CD4-positive, CD25-positive, alpha-beta regulatory T cell (primary cell): Measurements from ENCODE around the gene RBMX. TPM values are rescaled to one million over a fixed set of nuclear protein-coding genes. Genes with fewer than 3 reads are reported as not detected.
"Not testable (repeated sequence)": the region's sequence is repeated elsewhere in the genome, so short reads cannot be mapped to it uniquely, and the experiment has no call there.

Source experiments
- ATAC-seq, 2 donors: fragments of 150-1000 bp; cut with Tn5 transposase; one replicate each; pipeline ENCODE4 v1.10.0; 2021; ENCODE audit warnings: low read depth in 2 of 2, moderate number of reproducible peaks in 2 of 2, moderate library complexity in 1 of 2
- DNase-seq, 3 donors: peaks; one replicate each; pipeline versions ENCODE4 v3.0.0 to v3.0.0-alpha.2; 2012 to 2022; ENCODE audit warnings: mixed read lengths in 1 of 3
- H3K27ac ChIP-seq: one replicate; pipeline ENCODE4 v1.7.0; 2013; ENCODE audit warnings: mild to moderate bottlenecking, low read length; ENCODE audit not compliant: insufficient read depth, poor library complexity, severe bottlenecking
- H3K27me3 ChIP-seq: one replicate; pipeline ENCODE4 v1.7.0; 2013; ENCODE audit warnings: low read length; ENCODE audit not compliant: control insufficient read depth, insufficient read depth
- H3K36me3 ChIP-seq: one replicate; pipeline ENCODE4 v1.7.0; 2013; ENCODE audit warnings: mild to moderate bottlenecking, low read length, moderate library complexity; ENCODE audit not compliant: control insufficient read depth, insufficient read depth
- H3K4me1 ChIP-seq: 2 replicates; pipeline ENCODE4 v1.7.0; 2013; ENCODE audit warnings: mild to moderate bottlenecking, low read length; ENCODE audit not compliant: insufficient read depth, control insufficient read depth, poor library complexity, severe bottlenecking
- H3K4me3 ChIP-seq: one replicate; pipeline ENCODE4 v1.7.0; 2013; ENCODE audit warnings: low read depth, mild to moderate bottlenecking, low read length, moderate library complexity
- H3K9me3 ChIP-seq, 2 experiments: 1 replicate in 1 of 2; 2 replicates in 1 of 2; pipeline ENCODE4 v1.7.0; 2013; ENCODE audit warnings: low read length in 2 of 2, mild to moderate bottlenecking in 1 of 2, moderate library complexity in 1 of 2; ENCODE audit not compliant: control insufficient read depth in 2 of 2
- H3K27ac Mint-ChIP-seq, 3 donors: one replicate each; pipeline ENCODE4 v1.8.0; 2020 to 2022; ENCODE audit warnings: mild to moderate bottlenecking in 3 of 3, mixed read lengths in 3 of 3, moderate library complexity in 2 of 3
- H3K27me3 Mint-ChIP-seq: one replicate; pipeline ENCODE4 v1.8.0; 2022; ENCODE audit warnings: mild to moderate bottlenecking, mixed read lengths
- H3K36me3 Mint-ChIP-seq: one replicate; pipeline ENCODE4 v1.8.0; 2020; ENCODE audit warnings: mixed read lengths
- H3K4me1 Mint-ChIP-seq, 4 donors: one replicate each; pipeline ENCODE4 v1.8.0; 2020 to 2022; ENCODE audit warnings: mixed read lengths in 4 of 4, mild to moderate bottlenecking in 1 of 4
- H3K4me3 Mint-ChIP-seq, 4 donors: one replicate each; pipeline ENCODE4 v1.8.0; 2020 to 2022; ENCODE audit warnings: mild to moderate bottlenecking in 4 of 4, mixed read lengths in 4 of 4, moderate library complexity in 3 of 4
- H3K9me3 Mint-ChIP-seq, 7 donors: one replicate each; pipeline ENCODE4 v1.8.0; 2020 to 2022; ENCODE audit warnings: mixed read lengths in 7 of 7, mild to moderate bottlenecking in 3 of 7, moderate library complexity in 2 of 7
- polyA plus RNA-seq, 4 donors: library from polyadenylated mRNA; unstranded; fragments of 300-500 nt; fragmentation: Illumina TruSeq; gene quantifications; one replicate each; pipeline ENCODE4 v1.2.3, GENCODE V29; 2021
- total RNA-seq: library from RNA; stranded (reverse); gene quantifications from one replicate; pipeline ENCODE4 v1.2.3, GENCODE V29; 2022

RBMX gene
- total and polyA plus RNA-seq, 5 donors from 2014 or later, result 181 to 249 (median 213) TPM

GRCh38 chrX:136909706-136910564 is 29.4 kb upstream of the RBMX start:
- H3K9me3 ChIP-seq, result no peaks in the 10 kb centered on the region
- ATAC-seq (peak; percentile 61 to 67), DNase-seq (peak; percentile 48 to 77 (median 68))
- Mint-ChIP-seq H3K27me3 (no peaks in the 10 kb centered on the region), H3K4me1 (peaks cover 4 to 19% (median 6%) of the 10 kb centered on the region in 4 donors), H3K9me3 (no peaks in the 10 kb centered on the region), H3K36me3 (no peaks in the 10 kb centered on the region), H3K4me3 (peak overlapping the region; percentile 94 to 96 (median 95)), H3K27ac (peak overlapping the region; percentile 80 to 88 (median 87))
- H3K27me3 ChIP-seq, result no peaks in the 10 kb centered on the region
- H3K4me1 ChIP-seq, result no peaks in the 10 kb centered on the region
- peak overlapping the region; percentile 87 for H3K27ac ChIP-seq
- H3K36me3 ChIP-seq, result no peaks in the 10 kb centered on the region
- peak overlapping the region; percentile 85 for H3K4me3 ChIP-seq

- H3K36me3 ChIP-seq, result no peaks in the 10 kb centered on the region
- peak overlapping the region; percentile 74 to 88 (median 88) for H3K27ac Mint-ChIP-seq
- H3K9me3 ChIP-seq, result no peaks in the 10 kb centered on the region
- peak overlapping the region; percentile 87 for H3K27ac ChIP-seq
- peak overlapping the region; percentile 85 for H3K4me3 ChIP-seq
- H3K9me3 Mint-ChIP-seq, result no peaks in the 10 kb centered on the region
- H3K4me3 Mint-ChIP-seq, result peak overlapping the region; percentile 94 to 96 (median 95)
- H3K36me3 Mint-ChIP-seq, result no peaks in the 10 kb centered on the region
- H3K27me3 ChIP-seq, result no peaks in the 10 kb centered on the region
- DNase-seq (peak; percentile 73 to 77 (median 74)), ATAC-seq (peak; percentile 78 to 80)
- H3K4me1 Mint-ChIP-seq, result peaks cover 4 to 19% (median 6%) of the 10 kb centered on the region in 4 donors
- no peaks in the 10 kb centered on the region for H3K27me3 Mint-ChIP-seq
- H3K4me1 ChIP-seq, result no peaks in the 10 kb centered on the region
These were observed 28.7 kb upstream of the RBMX start for GRCh38 chrX:136909119-136909705.

- no peaks in the 10 kb centered on the region for H3K36me3 ChIP-seq
- H3K4me3 Mint-ChIP-seq, result peak overlapping the region in 2 of 4 donors; percentile 1 to 84
- no peaks in the 10 kb centered on the region for H3K4me1 ChIP-seq
- no peak overlapping the region for H3K4me3 ChIP-seq
- H3K27me3 ChIP-seq, result no peaks in the 10 kb centered on the region
- no peak overlapping the region for H3K27ac Mint-ChIP-seq
- no peaks in the 10 kb centered on the region for H3K9me3 ChIP-seq
- no peak overlapping the region for H3K27ac ChIP-seq
- H3K4me1 Mint-ChIP-seq, result peaks cover 4 to 19% (median 6%) of the 10 kb centered on the region in 4 donors
- H3K36me3 Mint-ChIP-seq, result no peaks in the 10 kb centered on the region
- H3K9me3 Mint-ChIP-seq, result no peaks in the 10 kb centered on the region
- ATAC-seq (no peak), DNase-seq (no peak)
- H3K27me3 Mint-ChIP-seq, result no peaks in the 10 kb centered on the region
These were observed 27.1 kb upstream of the RBMX start for GRCh38 chrX:136907621-136908020.

DNA sequence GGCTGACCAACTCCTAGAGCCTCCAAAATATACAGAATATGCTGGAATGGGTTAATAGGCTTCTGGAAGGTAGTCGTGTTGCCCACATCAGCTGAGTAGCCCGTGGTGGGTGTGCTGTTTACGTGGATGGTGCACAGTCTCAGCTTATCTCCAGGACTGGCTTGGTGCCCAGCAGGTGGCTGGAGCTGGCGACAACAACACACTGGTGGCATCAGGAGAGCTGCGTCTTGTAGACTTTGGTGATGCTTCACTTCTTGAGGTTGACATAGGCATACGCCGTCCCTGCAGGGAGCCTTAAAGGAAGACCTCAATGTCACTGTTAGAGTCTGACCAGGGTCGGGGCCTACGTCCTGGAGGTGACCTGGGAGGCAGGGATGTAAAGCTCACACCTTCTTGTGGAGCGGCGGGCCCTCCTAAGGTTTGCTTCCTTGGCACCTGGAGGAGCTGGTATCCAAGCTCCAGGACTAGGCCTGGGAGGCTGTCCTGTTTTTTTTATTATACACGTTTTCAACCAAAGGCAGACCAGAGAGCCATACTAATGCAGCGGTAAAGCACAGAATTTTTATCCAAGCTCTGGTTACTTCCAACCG is 26.5 kb upstream of the RBMX start:
- Histone ChIP-seq H3K4me3 (no peak overlapping the region), H3K4me1 (no peaks in the 10 kb centered on the region), H3K9me3 (no peaks in the 10 kb centered on the region), H3K27me3 (no peaks in the 10 kb centered on the region), H3K36me3 (no peaks in the 10 kb centered on the region), H3K27ac (no peak overlapping the region)
- DNase-seq (no peak), ATAC-seq (no peak)
- Mint-ChIP-seq H3K27ac (no peak overlapping the region), H3K4me1 (peaks cover 4 to 19% (median 6%) of the 10 kb centered on the region in 4 donors), H3K36me3 (no peaks in the 10 kb centered on the region), H3K27me3 (no peaks in the 10 kb centered on the region), H3K9me3 (no peaks in the 10 kb centered on the region), H3K4me3 (peak overlapping the region in 2 of 4 donors; percentile 1 to 32)

DNA sequence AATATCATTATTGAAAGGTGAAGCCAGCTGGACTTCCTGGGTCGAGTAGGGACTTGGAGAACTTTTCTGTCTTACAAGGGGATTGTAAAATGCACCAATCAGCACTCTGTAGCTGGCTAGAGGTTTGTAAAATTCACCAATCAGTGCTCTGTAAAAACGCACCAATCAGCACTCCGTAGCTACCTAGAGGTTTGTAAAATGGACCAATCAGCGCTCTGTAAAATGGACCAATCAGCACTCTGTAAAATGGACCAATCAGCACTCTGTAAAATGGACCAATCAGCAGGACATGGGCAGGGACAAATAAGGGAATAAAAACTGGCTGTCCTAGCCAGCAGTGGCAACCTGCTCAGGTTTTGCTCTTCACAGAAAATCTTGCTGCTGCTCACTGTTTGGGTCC is 23.5 kb upstream of the RBMX start:
- not testable (repeated sequence) for H3K27ac Mint-ChIP-seq, H3K9me3 ChIP-seq, H3K9me3 Mint-ChIP-seq, H3K27me3 ChIP-seq, H3K36me3 ChIP-seq, H3K4me3 Mint-ChIP-seq, ATAC-seq, H3K36me3 Mint-ChIP-seq, H3K4me1 Mint-ChIP-seq, DNase-seq, H3K27me3 Mint-ChIP-seq, H3K27ac ChIP-seq, H3K4me3 ChIP-seq, H3K4me1 ChIP-seq

DNA sequence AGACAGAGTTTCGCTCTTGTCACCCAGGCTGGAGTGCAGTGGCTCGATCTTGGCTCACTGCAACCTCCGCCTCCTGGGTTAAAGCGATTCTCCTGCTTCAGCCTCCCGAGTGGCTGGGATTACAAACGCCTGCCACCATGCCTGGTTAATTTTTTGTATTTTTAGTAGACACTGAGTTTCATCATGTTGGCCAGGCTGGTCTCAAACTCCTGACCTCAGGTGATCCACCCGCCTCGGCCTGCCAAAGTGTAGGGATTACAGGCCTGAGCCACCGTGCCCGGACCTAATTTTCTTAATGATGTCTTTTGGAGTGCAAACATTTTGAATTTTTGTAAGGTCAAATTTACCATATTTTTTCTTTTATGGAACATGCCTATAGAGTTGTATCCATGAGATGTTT is 19.5 kb upstream of the RBMX start:
- ATAC-seq, H3K36me3 ChIP-seq, H3K9me3 Mint-ChIP-seq: not testable (repeated sequence)

GRCh38 chrX:136899221-136899620 is 18.7 kb upstream of the RBMX start:
- Histone ChIP-seq H3K36me3 (no peaks in the 10 kb centered on the region), H3K4me3 (no peak overlapping the region), H3K9me3 (no peaks in the 10 kb centered on the region), H3K27ac (no peak overlapping the region), H3K27me3 (no peaks in the 10 kb centered on the region), H3K4me1 (no peaks in the 10 kb centered on the region)
- no peak for ATAC-seq
- no peak for DNase-seq
- Mint-ChIP-seq H3K4me3 (no peak overlapping the region), H3K9me3 (no peaks in the 10 kb centered on the region), H3K27ac (no peak overlapping the region), H3K27me3 (no peaks in the 10 kb centered on the region), H3K4me1 (no peaks in the 10 kb centered on the region), H3K36me3 (no peaks in the 10 kb centered on the region)

More for the DNA sequence above, 19.5 kb upstream of the RBMX start:
- H3K27ac Mint-ChIP-seq, H3K27ac ChIP-seq, H3K4me1 ChIP-seq, DNase-seq, H3K36me3 Mint-ChIP-seq, H3K4me1 Mint-ChIP-seq, H3K9me3 ChIP-seq, H3K27me3 Mint-ChIP-seq, H3K4me3 ChIP-seq, H3K27me3 ChIP-seq, H3K4me3 Mint-ChIP-seq: not testable (repeated sequence)
